Motor neuron (in vitro differentiated cells): ENCODE data around the gene ZSCAN5B. TPM values are rescaled to one million over a fixed set of nuclear protein-coding genes. Genes with fewer than 3 reads are reported as not detected.
"Not testable (repeated sequence)": the region's sequence is repeated elsewhere in the genome, so short reads cannot be mapped to it uniquely, and the experiment has no call there.

Experiments
- ATAC-seq, 8 experiments: fragments of 200-7000 bp; cut with Tn5 transposase; replicated peaks in 6 of 8; 2 replicates each; pipeline ENCODE4 v1.8.0; 2021; ENCODE audit warnings: mild to moderate bottlenecking in 8 of 8, moderate library complexity in 8 of 8
- H3K27ac ChIP-seq, 2 donors: fragments of 250-450 bp; sonication (Bioruptor Pico); 2 replicates each; pipeline ENCODE4 v1.9.0; 2021; ENCODE audit warnings: antibody characterized with exemption in 2 of 2, mild to moderate bottlenecking in 2 of 2, moderate library complexity in 1 of 2
- H3K4me1 ChIP-seq, 2 donors: fragments of 250-450 bp; sonication (Bioruptor Pico); replicated peaks in 1 of 2; 2 replicates each; pipeline ENCODE4 v1.6.1; 2021; ENCODE audit warnings: antibody characterized with exemption in 2 of 2, mild to moderate bottlenecking in 2 of 2, moderate library complexity in 1 of 2
- H3K4me3 ChIP-seq, 5 donors: fragments of 250-450 bp; sonication (Bioruptor Pico); 2 replicates each; pipeline ENCODE4 v1.9.0; 2021; ENCODE audit warnings: antibody characterized with exemption in 5 of 5, mild to moderate bottlenecking in 5 of 5, moderate library complexity in 4 of 5
- WGBS, 10 experiments: fragments of 450-650 bp; shearing (Covaris generic); methylation state at CpG; one replicate each; pipeline ENCODE4 v1.0.0; 2022; 5-methylcytosine and 5-hydroxymethylcytosine counted together
- in situ Hi-C, 9 experiments: fragments of 400-800 bp; cut with MboI; loops; one replicate each; pipeline ENCODE4 v1.15.0; 2021; ENCODE audit warnings: low sequenced_read_pairs in 9 of 9, low pct_unique_long_range_greater_than_20kb in 2 of 9; ENCODE audit not compliant: unreplicated experiment in 9 of 9
- total RNA-seq, 8 experiments: library from RNA; unstranded; fragments of 300-600 nt; gene quantifications; 2 replicates each; pipeline versions ENCODE4 v1.2.3 to v1.2.4, GENCODE V29; 2022

The ZSCAN5B gene
- total RNA-seq, 8 experiments from 2014 or later: 0.13 to 0.21 (median 0.18) TPM; not detected in 4

- in situ Hi-C loops: no loop called here
- 73 to 100% (median 95%) methylated on average over 2 to 7 of the region's 11 CpGs; no CpG with 5 or more reads in 2 of the 10 experiments for WGBS, 10 experiments
- H3K4me3 ChIP-seq: no peak overlapping the region
- H3K27ac ChIP-seq: no peak overlapping the region
- no peaks in the 10 kb centered on the region for H3K4me1 ChIP-seq
- no peak for ATAC-seq
These were observed 47.2 kb downstream of the ZSCAN5B start for GRCh38 chr19:56150358-56150757.

- Histone ChIP-seq H3K4me1 (no peaks in the 10 kb centered on the region), H3K4me3 (no peak overlapping the region), H3K27ac (no peak overlapping the region)
- in situ Hi-C loops: no loop called here
- 80 to 100% (median 80%) methylated on average over 1 to 4 of the region's 5 CpGs; no CpG with 5 or more reads in 7 of the 10 experiments for WGBS, 10 experiments
- ATAC-seq: no peak
These were observed 47.9 kb downstream of the ZSCAN5B start for GRCh38 chr19:56149656-56150038.

GRCh38 chr19:56148955-56149655 is 48.5 kb downstream of the ZSCAN5B start:
- 92 to 100% (median 98%) methylated on average over 1 to 9 of the region's 12 CpGs; no CpG with 5 or more reads in 5 of the 10 experiments for WGBS, 10 experiments
- ATAC-seq, in situ Hi-C loops, H3K27ac ChIP-seq, H3K4me1 ChIP-seq, H3K4me3 ChIP-seq: not testable (repeated sequence)

DNA sequence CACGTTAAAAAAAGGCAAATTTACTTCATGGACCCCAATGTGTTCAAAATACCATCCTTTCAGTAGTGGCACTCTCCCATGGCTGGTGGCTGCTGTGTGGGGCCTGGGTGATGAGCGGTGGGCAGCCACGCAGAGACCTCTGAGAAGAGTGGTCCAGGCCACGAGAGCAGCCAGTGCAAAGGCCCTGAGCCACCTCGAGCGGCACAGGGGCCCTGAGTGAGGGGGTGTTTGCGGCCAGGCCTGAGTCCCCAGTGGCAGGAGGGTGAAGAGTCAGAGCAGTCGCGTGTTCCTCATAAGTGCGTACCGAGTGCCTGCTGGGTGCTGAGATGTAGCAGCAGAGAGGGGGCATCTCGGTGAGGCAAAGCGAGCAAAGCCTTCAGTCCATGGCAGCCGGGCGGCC is 49.5 kb downstream of the ZSCAN5B start:
- 91 to 100% (median 93%) methylated on average over 1 to 10 of the region's 15 CpGs; no CpG with 5 or more reads in 5 of the 10 experiments for WGBS, 10 experiments
- no peak for ATAC-seq
- Histone ChIP-seq H3K27ac (no peak overlapping the region), H3K4me1 (no peaks in the 10 kb centered on the region), H3K4me3 (no peak overlapping the region)
- in situ Hi-C loops: no loop called here

DNA sequence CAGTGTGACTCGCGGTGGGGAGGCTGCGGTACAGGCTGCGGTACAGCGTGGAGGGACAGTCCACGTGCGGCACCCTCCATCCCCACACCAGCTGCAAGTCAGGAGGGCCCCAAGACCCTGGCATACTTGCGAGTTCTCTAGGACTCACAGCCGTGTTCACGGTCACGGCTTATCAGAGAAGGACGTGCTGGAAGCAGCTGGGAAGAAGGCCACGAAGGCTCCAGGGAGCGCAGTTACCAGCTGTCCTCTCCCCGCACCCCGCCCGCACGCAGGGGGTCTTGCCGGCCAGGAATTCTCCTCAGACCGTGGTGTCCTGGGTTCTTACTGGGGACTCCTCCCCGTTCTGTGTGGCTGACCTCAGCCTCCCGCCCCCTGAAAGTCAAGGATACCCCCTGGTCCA is 50.3 kb downstream of the ZSCAN5B start:
- WGBS, 10 experiments: 83 to 100% (median 100%) methylated on average over 1 to 2 of the region's 22 CpGs; no CpG with 5 or more reads in 7 of the 10 experiments
- no peak overlapping the region for H3K27ac ChIP-seq
- in situ Hi-C loops: no loop called here
- no peak for ATAC-seq
- peaks cover 0 to 1% of the 10 kb centered on the region in 2 donors for H3K4me1 ChIP-seq
- H3K4me3 ChIP-seq: no peak overlapping the region

DNA sequence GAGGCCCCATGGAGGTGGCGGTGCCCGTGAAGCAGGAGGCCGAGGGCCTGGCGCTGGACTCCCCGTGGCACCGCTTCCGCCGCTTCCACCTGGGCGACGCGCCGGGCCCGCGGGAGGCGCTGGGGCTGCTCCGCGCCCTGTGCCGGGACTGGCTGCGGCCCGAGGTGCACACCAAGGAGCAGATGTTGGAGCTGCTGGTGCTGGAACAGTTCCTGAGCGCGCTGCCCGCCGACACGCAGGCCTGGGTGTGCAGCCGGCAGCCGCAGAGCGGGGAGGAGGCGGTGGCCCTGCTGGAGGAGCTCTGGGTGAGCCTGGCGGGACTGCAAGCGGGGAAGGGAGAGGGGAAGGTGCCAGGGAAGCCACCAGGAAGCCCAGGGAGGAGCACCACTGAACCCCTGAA is 50.7 kb downstream of the ZSCAN5B start:
- Histone ChIP-seq H3K27ac (no peak overlapping the region), H3K4me1 (peaks cover 4 to 5% of the 10 kb centered on the region in 2 donors), H3K4me3 (no peak overlapping the region)
- ATAC-seq: no peak
- 91 to 100% methylated on average over 1 to 9 of the region's 31 CpGs; no CpG with 5 or more reads in 8 of the 10 experiments for WGBS, 10 experiments
- in situ Hi-C loops: no loop called here

GRCh38 chr19:56145698-56146097 is 51.9 kb downstream of the ZSCAN5B start:
- in situ Hi-C loops: no loop called here
- no peak for ATAC-seq
- H3K4me1 ChIP-seq: peaks cover 4 to 5% of the 10 kb centered on the region in 2 donors
- H3K27ac ChIP-seq: no peak overlapping the region
- WGBS, 10 experiments: 20 to 100% (median 98%) methylated on average over 1 to 3 of the region's 10 CpGs; no CpG with 5 or more reads in 2 of the 10 experiments
- H3K4me3 ChIP-seq: no peak overlapping the region

DNA sequence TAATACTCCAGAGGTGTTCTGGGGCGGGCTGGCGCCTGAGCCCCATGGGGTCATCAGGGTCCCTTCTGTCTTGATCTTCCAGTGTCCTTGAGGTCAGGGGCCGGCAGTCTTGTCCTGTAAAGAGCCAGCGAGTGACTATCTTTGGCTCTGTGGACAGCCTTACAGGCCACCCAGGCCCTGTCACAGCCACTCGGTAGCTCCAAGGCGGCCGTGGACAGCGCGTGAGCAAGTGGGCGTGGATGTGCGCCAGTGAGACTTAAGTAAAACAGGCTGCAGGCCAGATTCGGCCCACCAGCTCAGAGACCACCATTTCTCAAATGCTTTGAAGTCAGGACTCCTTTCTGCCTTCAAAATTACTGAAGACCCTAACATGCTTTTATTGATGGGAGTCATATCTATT is 52.8 kb downstream of the ZSCAN5B start:
- ATAC-seq: no peak
- in situ Hi-C loops: no loop called here
- Histone ChIP-seq H3K4me3 (no peak overlapping the region), H3K27ac (no peak overlapping the region), H3K4me1 (peaks cover 7 to 8% of the 10 kb centered on the region in 2 donors)
- WGBS, 10 experiments: 68 to 97% (median 88%) methylated on average over 3 to 11 of the region's 12 CpGs; no CpG with 5 or more reads in 5 of the 10 experiments

DNA sequence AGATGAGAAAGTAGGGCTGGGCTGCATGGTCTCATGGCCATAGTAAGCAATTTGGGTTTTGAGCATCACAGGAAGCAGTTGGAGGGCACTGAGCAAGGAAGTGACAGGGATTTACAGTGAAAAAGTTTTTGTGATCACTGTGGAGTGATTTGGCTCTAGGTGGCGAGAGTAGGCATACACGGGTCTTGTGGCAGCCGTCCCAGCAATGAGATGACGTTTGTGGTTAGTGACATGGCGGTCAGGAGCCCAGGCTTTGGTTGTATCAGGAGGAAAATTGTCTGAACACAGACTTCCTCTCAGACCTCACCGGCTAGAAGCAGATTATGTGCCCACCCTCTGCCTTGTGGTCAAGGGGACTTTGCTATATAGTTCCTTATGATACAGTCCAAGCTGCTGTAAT is 53.2 kb downstream of the ZSCAN5B start:
- in situ Hi-C loops: no loop called here
- WGBS, 10 experiments: 81 to 100% (median 90%) methylated on average over 2 to 6 of the region's 6 CpGs; no CpG with 5 or more reads in 3 of the 10 experiments
- H3K4me3 ChIP-seq: no peak overlapping the region
- H3K4me1 ChIP-seq: peaks cover 9 to 12% of the 10 kb centered on the region in 2 donors
- no peak for ATAC-seq
- no peak overlapping the region for H3K27ac ChIP-seq

DNA sequence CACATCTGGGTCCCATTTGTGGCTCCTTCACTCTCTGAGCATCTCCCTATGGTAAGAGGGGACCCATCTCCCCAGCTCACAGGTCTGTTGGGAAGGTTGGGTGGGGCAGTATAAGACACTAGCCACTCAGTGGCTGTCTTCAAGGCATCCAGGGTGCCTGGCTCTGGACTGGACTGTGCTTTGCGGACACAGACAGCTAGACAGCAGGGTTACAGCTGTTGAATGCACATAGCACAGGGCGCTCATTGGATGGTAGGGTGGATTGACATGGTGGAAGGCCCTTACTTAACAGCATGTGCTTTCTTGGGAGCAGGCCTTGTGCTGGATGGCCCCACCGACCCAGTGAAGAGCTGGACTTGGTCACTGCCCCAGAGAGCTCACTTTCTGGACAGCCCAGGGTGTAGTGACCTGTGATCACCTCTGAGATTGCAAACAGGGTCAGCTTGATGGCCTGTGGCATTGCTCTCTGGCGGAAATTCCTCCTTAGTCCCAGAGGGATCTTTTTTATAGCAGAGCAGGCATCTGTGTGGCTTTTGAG is 54.6 kb downstream of the ZSCAN5B start:
- 71 to 100% (median 95%) methylated on average over 1 to 2 of the region's 4 CpGs; no CpG with 5 or more reads in 4 of the 10 experiments for WGBS, 10 experiments
- ATAC-seq: no peak
- Histone ChIP-seq H3K4me1 (peaks cover 9 to 12% of the 10 kb centered on the region in 2 donors), H3K27ac (no peak overlapping the region), H3K4me3 (no peak overlapping the region)
- in situ Hi-C loops: no loop called here

DNA sequence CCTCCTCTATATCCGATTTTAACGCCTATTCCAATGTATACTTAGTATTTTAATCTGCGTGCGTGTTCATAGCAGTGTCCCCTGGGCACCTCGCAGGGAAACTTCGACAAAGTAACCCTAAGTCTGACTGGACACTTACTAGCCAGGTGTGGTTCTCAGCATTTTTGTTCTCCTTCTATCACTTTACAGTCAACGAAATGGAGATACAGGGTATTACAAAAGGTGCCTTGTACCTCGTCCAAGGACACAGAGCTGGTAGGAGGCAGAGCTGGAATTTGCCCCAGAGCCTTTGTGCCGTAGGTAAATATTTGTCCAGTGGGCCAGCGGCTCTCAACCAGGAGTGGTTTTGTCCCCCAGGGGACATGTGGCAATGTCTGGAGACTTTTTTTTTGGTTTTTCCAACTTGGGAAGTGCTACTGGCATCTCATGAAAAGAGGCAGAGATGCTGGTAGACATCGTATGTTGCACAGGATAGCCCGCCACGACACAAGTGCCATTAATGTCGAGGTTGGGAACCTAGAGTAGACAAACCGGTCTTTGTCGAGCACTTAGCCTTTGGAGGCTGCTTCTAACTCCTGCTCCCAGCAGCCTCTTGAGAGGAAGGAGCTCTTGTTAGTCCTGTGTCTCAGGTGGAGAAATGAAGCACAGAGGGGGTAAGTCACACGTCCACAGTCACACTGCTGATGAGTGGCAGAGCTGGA is 55.3 kb downstream of the ZSCAN5B start:
- WGBS, 10 experiments: 20 to 87% (median 51%) methylated on average over 1 to 11 of the region's 17 CpGs
- H3K4me3 ChIP-seq: peak overlapping the region; percentile 43 to 57 (median 50)
- peak overlapping the region; percentile 15 to 41 for H3K27ac ChIP-seq
- H3K4me1 ChIP-seq: peaks cover 9 to 12% of the 10 kb centered on the region in 2 donors
- in situ Hi-C loops: no loop called here
- no peak for ATAC-seq

- peak in 5 of 8 experiments; percentile 0 to 13 (median 5) for ATAC-seq
- Histone ChIP-seq H3K27ac (peak overlapping the region; percentile 66 to 91), H3K4me3 (peak overlapping the region; percentile 43 to 57 (median 50)), H3K4me1 (peaks cover 9 to 12% of the 10 kb centered on the region in 2 donors)
- WGBS, 10 experiments: 5 to 7% methylated on average over 2 to 11 of the region's 26 CpGs; no CpG with 5 or more reads in 8 of the 10 experiments
- in situ Hi-C loops: no loop called here
These were observed 56.1 kb downstream of the ZSCAN5B start for GRCh38 chr19:56141417-56141993.
